CD4-positive, alpha-beta T cell treated with Interleukin-17A for 4 hours (primary cell): ENCODE data around the gene FAM76A.
"Not testable (repeated sequence)": the region's sequence is repeated elsewhere in the genome, so short reads cannot be mapped to it uniquely, and the experiment has no call there.

ENCODE experiments used
- DNase-seq: peaks from one replicate; pipeline ENCODE4 v3.0.0-alpha.2; 2020; ENCODE audit warnings: mixed read lengths

FAM76A gene

GRCh38 chr1:27725374-27726172, at the start of gene FAM76A:
TSS of gene FAM76A (plus strand) at chr1:27725961. CDS start at chr1:27726081, 120 bp downstream.
- DNase-seq, result peak; percentile 99

GRCh38 chr1:27676410-27676809, 49.4 kb upstream of the FAM76A start:
- no peak for DNase-seq

- no peak for DNase-seq
These were observed 47.0 kb upstream of the FAM76A start for GRCh38 chr1:27678747-27679146.

GRCh38 chr1:27680225-27680791, 45.5 kb upstream of the FAM76A start:
- DNase-seq, result not testable (repeated sequence)

- DNase-seq, result not testable (repeated sequence)
These were observed 44.2 kb upstream of the FAM76A start for GRCh38 chr1:27681580-27681979.

- DNase-seq, result no peak
These were observed 43.3 kb upstream of the FAM76A start for GRCh38 chr1:27682351-27682944.

- DNase-seq, result no peak
These were observed 41.6 kb upstream of the FAM76A start for GRCh38 chr1:27684176-27684575.

GRCh38 chr1:27686223-27686990, 39.4 kb upstream of the FAM76A start:
- DNase-seq, result no peak

GRCh38 chr1:27687906-27688305, 37.9 kb upstream of the FAM76A start:
- no peak for DNase-seq

- no peak for DNase-seq
These were observed 36.2 kb upstream of the FAM76A start for GRCh38 chr1:27689423-27690173.

- DNase-seq, result no peak
These were observed 35.6 kb upstream of the FAM76A start for GRCh38 chr1:27690183-27690582.

- not testable (repeated sequence) for DNase-seq
These were observed 28.9 kb upstream of the FAM76A start for GRCh38 chr1:27696835-27697234.

- DNase-seq, result no peak
These were observed 20.8 kb upstream of the FAM76A start for GRCh38 chr1:27704958-27705357.

- DNase-seq, result no peak
These were observed 20.2 kb upstream of the FAM76A start for GRCh38 chr1:27705545-27705944.

- no peak for DNase-seq
These were observed 15.2 kb upstream of the FAM76A start for GRCh38 chr1:27710574-27710973.

- DNase-seq, result no peak
These were observed 12.5 kb upstream of the FAM76A start for GRCh38 chr1:27713139-27713725.

- no peak for DNase-seq
These were observed 11.8 kb upstream of the FAM76A start for GRCh38 chr1:27713869-27714513.

GRCh38 chr1:27716262-27716895, 9.4 kb upstream of the FAM76A start:
- no peak for DNase-seq

GRCh38 chr1:27719286-27720251, 6.2 kb upstream of the FAM76A start:
- peak; percentile 5 for DNase-seq

GRCh38 chr1:27724961-27725373, 794 bp upstream of the FAM76A start:
- no peak for DNase-seq
